LNCAP (cell line): Measurements from ENCODE around the gene GALNT9.

Experiments used
- CTCF ChIP-seq: fragments of 450-650 bp; IDR thresholded peaks from 2 replicates; pipeline ENCODE4 v1.5.1; 2017; ENCODE audit warnings: mild to moderate bottlenecking

Gene GALNT9

GRCh38 chr12:132319991-132320570 lies 9.3 kb downstream of the GALNT9 start:
- no peak for TF ChIP-seq CTCF

GRCh38 chr12:132319359-132319950 lies 9.9 kb downstream of the GALNT9 start:
- no peak for TF ChIP-seq CTCF

- TF ChIP-seq CTCF = no peak
These were observed 10.8 kb downstream of the GALNT9 start for GRCh38 chr12:132318618-132319033.

- no peak for TF ChIP-seq CTCF
These were observed 11.3 kb downstream of the GALNT9 start for GRCh38 chr12:132318135-132318534.

GRCh38 chr12:132317233-132317938 lies 12.0 kb downstream of the GALNT9 start:
- TF ChIP-seq CTCF = no peak

- TF ChIP-seq CTCF = no peak
These were observed 12.7 kb downstream of the GALNT9 start for GRCh38 chr12:132316497-132317232.

- TF ChIP-seq CTCF = no peak
These were observed 13.4 kb downstream of the GALNT9 start for GRCh38 chr12:132315951-132316350.
